Transverse colon (tissue), 4 donors: ENCODE measurements around the gene PALLD. TPM values are rescaled to one million over a fixed set of nuclear protein-coding genes. Genes with fewer than 3 reads are reported as not detected.

Experiments
- DNase-seq: peaks from one replicate; pipeline ENCODE4 v3.0.0-alpha.2; 2019
- H3K27ac ChIP-seq, 4 donors: fragments of 200-600 bp; sonication (generic); 2 replicates each; pipeline ENCODE4 v1.5.1; 2016 to 2018; ENCODE audit warnings: inconsistent platforms in 4 of 4
- H3K27me3 ChIP-seq: fragments of 200-600 bp; sonication (generic); 2 replicates; pipeline ENCODE4 v1.5.1; 2017; ENCODE audit warnings: inconsistent platforms
- H3K36me3 ChIP-seq, 4 donors: fragments of 200-600 bp; sonication (generic); 2 replicates each; pipeline ENCODE4 v1.5.1; 2017 to 2019; ENCODE audit warnings: inconsistent platforms in 4 of 4
- H3K4me1 ChIP-seq, 4 donors: fragments of 200-600 bp; sonication (generic); 2 replicates each; pipeline ENCODE4 v1.5.1; 2017 to 2020; ENCODE audit warnings: inconsistent platforms in 4 of 4
- H3K4me3 ChIP-seq, 4 donors: fragments of 200-600 bp; sonication (generic); 1 replicate in 1 of 4; 2 replicates in 3 of 4; pipeline versions ENCODE4 v1.5.1 to v1.6.1; 2017 to 2019; ENCODE audit warnings: inconsistent platforms in 4 of 4
- H3K9me3 ChIP-seq, 2 donors: fragments of 200-600 bp; sonication (generic); 2 replicates each; pipeline ENCODE4 v1.5.1; 2017 to 2019; ENCODE audit warnings: inconsistent platforms in 2 of 2
- EP300 ChIP-seq: sonication (generic); formaldehyde crosslinking; IDR thresholded peaks from one replicate; pipeline ENCODE4 v1.6.1; 2017; ENCODE audit warnings: antibody characterized with exemption, low read depth
- POLR2A ChIP-seq: fragments of 450-650 bp; IDR thresholded peaks from one replicate; pipeline ENCODE4 v1.6.1; 2016; ENCODE audit warnings: antibody characterized with exemption, mild to moderate bottlenecking, moderate library complexity
- POLR2AphosphoS5 ChIP-seq, 3 donors: sonication (generic); formaldehyde crosslinking; IDR thresholded peaks; one replicate each; pipeline ENCODE4 v1.6.1; 2016; ENCODE audit warnings: antibody characterized with exemption in 3 of 3
- WGBS, 2 donors: methylation state at CpG; one replicate each; pipeline ENCODE4 v1.1.5; 2018; ENCODE audit warnings: low coverage in 1 of 2; 5-methylcytosine and 5-hydroxymethylcytosine counted together
- in situ Hi-C, 4 donors: fragments of 200-750 bp; cut with MboI; loops; one replicate each; pipeline versions ENCODE4 v1.15.0 to v1.15.1; 2017; ENCODE audit warnings: low sequenced_read_pairs in 3 of 4, low pct_ligation_motif_present in 1 of 4, low pct_unique_long_range_greater_than_20kb in 1 of 4
- intact Hi-C: fragments of 100-400 bp; cut with DNase I; formaldehyde crosslinking; loops from one replicate; pipeline ENCODE4 v1.15.1; 2023; ENCODE audit warnings: low total_unique reads
- total RNA-seq, 4 donors: library from RNA; depleted of rRNA; stranded (reverse); fragments of >200 nt; gene quantifications; one replicate each; pipeline ENCODE4 v1.1.0, GENCODE V29; 2016
- TF ChIP-seq, protein P1 (sequence below), 5 experiments: fragments of 200-600 bp in 3 of 5; fragments of 450-650 bp in 2 of 5; sonication (generic) in 3 of 5; IDR thresholded peaks; 1 replicate in 2 of 5; 2 replicates in 3 of 5; pipeline ENCODE4 v1.5.1; 2016 to 2017; ENCODE audit warnings: antibody characterized with exemption in 5 of 5, inconsistent platforms in 3 of 5, mild to moderate bottlenecking in 2 of 5, moderate library complexity in 1 of 5

PALLD gene
- total RNA-seq, 4 donors from 2014 or later: 230 to 309 (median 278) TPM

DNA sequence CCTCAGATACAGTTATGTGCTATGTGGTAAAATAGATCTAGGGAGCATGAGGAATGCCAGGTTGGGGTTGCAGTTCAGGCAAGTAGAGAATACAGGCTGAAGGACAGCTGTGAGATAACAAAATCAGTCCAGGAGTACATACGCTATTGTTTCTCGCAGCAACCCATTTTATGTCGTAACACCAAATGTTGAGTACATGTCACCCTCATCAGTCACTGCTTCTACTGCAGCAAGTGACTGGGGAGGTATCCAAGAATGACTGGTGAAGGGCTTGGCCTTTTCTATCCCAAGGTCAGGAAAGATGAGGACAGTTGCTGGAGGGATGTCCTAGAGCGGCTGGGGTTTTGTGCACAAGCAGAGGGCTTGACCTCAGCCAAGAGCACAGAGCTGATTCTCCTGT is 341.1 kb downstream of the PALLD start:
- H3K4me1 ChIP-seq: peaks cover 5 to 39% (median 35%) of the 10 kb centered on the region in 4 donors
- intact Hi-C loops: loop anchor here (5.0 to 10.0 kb wide), 2 partner anchors 39 to 123 kb away; no protein-coding TSS in a partner anchor
- 88% methylated on average over 4 of the region's 4 CpGs; no CpG with 5 or more reads in 1 of the 2 donors for WGBS, 2 donors
- no peak overlapping the region for H3K4me3 ChIP-seq
- H3K36me3 ChIP-seq: no peaks in the 10 kb centered on the region
- in situ Hi-C loops: no loop called here
- H3K9me3 ChIP-seq: no peaks in the 10 kb centered on the region
- peaks cover 2% of the 10 kb centered on the region for H3K27me3 ChIP-seq
- TF ChIP-seq, protein P1, sequence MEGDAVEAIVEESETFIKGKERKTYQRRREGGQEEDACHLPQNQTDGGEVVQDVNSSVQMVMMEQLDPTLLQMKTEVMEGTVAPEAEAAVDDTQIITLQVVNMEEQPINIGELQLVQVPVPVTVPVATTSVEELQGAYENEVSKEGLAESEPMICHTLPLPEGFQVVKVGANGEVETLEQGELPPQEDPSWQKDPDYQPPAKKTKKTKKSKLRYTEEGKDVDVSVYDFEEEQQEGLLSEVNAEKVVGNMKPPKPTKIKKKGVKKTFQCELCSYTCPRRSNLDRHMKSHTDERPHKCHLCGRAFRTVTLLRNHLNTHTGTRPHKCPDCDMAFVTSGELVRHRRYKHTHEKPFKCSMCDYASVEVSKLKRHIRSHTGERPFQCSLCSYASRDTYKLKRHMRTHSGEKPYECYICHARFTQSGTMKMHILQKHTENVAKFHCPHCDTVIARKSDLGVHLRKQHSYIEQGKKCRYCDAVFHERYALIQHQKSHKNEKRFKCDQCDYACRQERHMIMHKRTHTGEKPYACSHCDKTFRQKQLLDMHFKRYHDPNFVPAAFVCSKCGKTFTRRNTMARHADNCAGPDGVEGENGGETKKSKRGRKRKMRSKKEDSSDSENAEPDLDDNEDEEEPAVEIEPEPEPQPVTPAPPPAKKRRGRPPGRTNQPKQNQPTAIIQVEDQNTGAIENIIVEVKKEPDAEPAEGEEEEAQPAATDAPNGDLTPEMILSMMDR (IDR thresholded peaks at IDR 0.05): no peak
- TF ChIP-seq POLR2AphosphoS5 (IDR thresholded peaks at IDR 0.05): peak in 1 of 3 donors; percentile 14
- H3K27ac ChIP-seq: peak overlapping the region; percentile 90 to 93 (median 92)
- DNase-seq: no peak

DNA sequence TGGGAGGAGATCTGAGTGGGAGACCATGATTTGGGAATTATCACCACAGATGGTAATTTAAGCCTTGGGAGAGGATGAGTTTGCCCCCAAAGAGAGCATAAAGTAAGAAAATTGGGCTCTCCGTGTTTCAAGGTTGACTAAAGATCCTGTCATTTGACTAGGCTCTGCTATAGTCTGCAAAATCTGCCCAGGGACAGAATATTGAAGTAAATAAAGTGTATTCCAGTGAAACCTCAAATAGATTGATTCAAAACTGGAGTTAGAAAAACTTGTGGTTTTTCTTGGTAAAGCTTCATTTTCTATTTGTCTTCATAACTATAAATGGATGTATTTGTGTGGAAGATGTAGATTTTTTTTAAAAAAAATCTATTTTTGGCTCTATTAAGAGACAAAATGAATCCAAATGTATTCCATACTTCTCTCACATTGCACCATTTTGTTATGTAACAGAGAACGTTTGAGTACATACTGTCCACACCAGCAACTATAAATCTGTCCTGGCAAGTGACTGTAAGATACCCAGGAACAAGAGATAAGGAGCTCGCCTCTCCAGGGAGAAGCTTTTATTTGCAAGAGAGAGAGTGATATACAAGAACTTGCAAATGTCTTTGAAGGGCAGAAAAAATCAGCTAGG is 343.0 kb downstream of the PALLD start:
- H3K36me3 ChIP-seq: no peaks in the 10 kb centered on the region
- no peak overlapping the region for H3K4me3 ChIP-seq
- peak overlapping the region; percentile 90 to 93 (median 92) for H3K27ac ChIP-seq
- peaks cover 5 to 48% (median 37%) of the 10 kb centered on the region in 4 donors for H3K4me1 ChIP-seq
- TF ChIP-seq, protein P1 (IDR thresholded peaks at IDR 0.05): no peak
- peak; percentile 83 for TF ChIP-seq EP300
- peak; percentile 20 to 86 (median 79) for TF ChIP-seq POLR2AphosphoS5 (IDR thresholded peaks at IDR 0.05)
- no peak for TF ChIP-seq POLR2A
- in situ Hi-C loops (no loop called here), intact Hi-C loops (loop anchor here (5.0 to 10.0 kb wide), 2 partner anchors 37 to 125 kb away; no protein-coding TSS in a partner anchor)
- H3K9me3 ChIP-seq: no peaks in the 10 kb centered on the region
- DNase-seq: no peak
- no peaks in the 10 kb centered on the region for H3K27me3 ChIP-seq
- WGBS, 2 donors: 26 to 34% methylated on average over 3 of the region's 3 CpGs

DNA sequence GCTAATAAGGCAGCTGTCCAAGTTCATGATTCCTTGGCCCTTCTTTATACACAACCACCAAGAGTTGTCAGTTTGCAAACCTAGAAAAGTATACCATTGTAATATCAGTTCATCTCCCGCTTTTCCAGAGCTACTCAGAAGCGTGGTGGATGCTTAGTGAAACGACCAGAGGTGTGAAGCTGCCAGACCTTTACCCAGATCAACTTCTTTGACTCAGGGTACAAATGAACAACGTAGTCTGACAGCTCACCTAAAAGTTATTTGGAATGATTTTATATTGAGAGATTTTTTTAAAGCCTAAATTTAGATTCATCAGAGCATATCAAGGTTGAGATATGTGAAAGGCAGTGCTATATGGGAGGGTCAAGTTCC is 343.5 kb downstream of the PALLD start:
- 61 to 74% methylated on average over 4 of the region's 4 CpGs for WGBS, 2 donors
- Histone ChIP-seq H3K9me3 (no peaks in the 10 kb centered on the region), H3K27me3 (no peaks in the 10 kb centered on the region), H3K36me3 (no peaks in the 10 kb centered on the region), H3K27ac (peak overlapping the region; percentile 90 to 93 (median 92)), H3K4me1 (peaks cover 5 to 53% (median 38%) of the 10 kb centered on the region in 4 donors), H3K4me3 (no peak overlapping the region)
- in situ Hi-C loops: no loop called here
- no peak for DNase-seq
- TF ChIP-seq POLR2A: no peak
- TF ChIP-seq, protein P1 (IDR thresholded peaks at IDR 0.05): no peak
- TF ChIP-seq POLR2AphosphoS5 (IDR thresholded peaks at IDR 0.05): no peak
- TF ChIP-seq EP300: no peak
- intact Hi-C loops: no loop called here

DNA sequence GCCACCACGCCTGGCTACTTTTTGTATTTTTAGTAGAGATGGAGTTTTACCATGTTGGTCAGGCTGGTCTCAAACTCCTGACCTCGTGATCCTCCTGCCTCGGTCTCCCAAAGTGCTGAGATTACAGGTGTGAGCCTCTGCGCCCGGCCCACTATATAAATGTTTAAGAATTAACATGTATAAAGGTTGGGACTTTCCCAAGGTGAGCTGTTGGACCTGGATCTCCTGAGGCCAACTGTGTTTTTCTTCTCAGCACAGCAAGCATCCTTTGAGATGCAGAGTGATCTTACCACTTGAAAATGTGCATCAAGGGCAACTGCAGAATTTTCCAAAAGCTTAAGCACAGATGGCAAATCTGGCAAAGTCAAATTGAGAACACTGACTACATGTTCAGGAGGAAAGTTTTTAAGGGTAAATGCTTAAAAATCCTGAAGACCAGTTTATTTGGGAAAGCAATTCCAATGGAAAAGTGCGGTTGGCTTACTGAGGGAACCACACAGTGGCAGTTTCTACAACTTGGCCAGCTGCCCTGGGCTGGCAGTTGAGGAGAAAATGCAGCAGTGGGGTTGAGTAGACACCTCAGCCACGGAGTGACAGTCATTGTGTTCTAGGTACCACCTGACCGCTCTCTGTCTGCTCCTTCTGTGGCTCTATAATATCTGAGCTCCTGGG is 344.3 kb downstream of the PALLD start:
- peak overlapping the region; percentile 90 to 93 (median 92) for H3K27ac ChIP-seq
- no peaks in the 10 kb centered on the region for H3K9me3 ChIP-seq
- intact Hi-C loops (no loop called here), in situ Hi-C loops (no loop called here)
- H3K4me1 ChIP-seq: peaks cover 5 to 59% (median 34%) of the 10 kb centered on the region in 4 donors
- no peak overlapping the region for H3K4me3 ChIP-seq
- no peak for DNase-seq
- TF ChIP-seq EP300 (no peak), POLR2AphosphoS5 (IDR thresholded peaks at IDR 0.05) (no peak), POLR2A (no peak)
- TF ChIP-seq, protein P1 (IDR thresholded peaks at IDR 0.05): no peak
- H3K36me3 ChIP-seq: no peaks in the 10 kb centered on the region
- WGBS, 2 donors: 74% methylated on average over 8 of the region's 8 CpGs; no CpG with 5 or more reads in 1 of the 2 donors
- no peaks in the 10 kb centered on the region for H3K27me3 ChIP-seq
